Measurements from ENCODE around the gene TBCD. TPM values are rescaled to one million over a fixed set of nuclear protein-coding genes. Genes with fewer than 3 reads are reported as not detected.

Gene TBCD
- total RNA-seq, 1 experiment from 2014 or later, result 17.4 TPM

DNA sequence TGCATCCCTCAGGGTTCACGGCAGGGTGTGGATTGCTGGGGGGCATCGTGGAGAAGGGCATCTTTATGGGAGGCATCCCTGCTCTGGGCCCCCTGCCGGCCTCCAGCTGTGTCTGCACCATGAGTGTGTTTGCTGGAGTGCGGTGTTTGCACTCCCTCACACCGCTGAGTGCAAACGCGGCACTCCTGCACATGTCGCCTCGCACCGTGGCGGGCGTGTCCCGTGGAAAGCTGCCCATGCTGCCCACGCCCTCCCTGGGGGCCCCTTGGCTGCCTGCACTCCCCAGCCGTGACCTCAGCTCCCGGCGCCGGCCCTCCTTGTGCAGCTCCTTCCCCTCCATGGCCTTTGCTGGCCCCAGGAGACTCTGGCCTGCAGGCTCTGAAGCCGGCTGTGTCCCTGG, 162.5 kb downstream of the TBCD start:
- DNase-seq (ENCODE audit: extremely low read depth, low read depth), result no peak

DNA sequence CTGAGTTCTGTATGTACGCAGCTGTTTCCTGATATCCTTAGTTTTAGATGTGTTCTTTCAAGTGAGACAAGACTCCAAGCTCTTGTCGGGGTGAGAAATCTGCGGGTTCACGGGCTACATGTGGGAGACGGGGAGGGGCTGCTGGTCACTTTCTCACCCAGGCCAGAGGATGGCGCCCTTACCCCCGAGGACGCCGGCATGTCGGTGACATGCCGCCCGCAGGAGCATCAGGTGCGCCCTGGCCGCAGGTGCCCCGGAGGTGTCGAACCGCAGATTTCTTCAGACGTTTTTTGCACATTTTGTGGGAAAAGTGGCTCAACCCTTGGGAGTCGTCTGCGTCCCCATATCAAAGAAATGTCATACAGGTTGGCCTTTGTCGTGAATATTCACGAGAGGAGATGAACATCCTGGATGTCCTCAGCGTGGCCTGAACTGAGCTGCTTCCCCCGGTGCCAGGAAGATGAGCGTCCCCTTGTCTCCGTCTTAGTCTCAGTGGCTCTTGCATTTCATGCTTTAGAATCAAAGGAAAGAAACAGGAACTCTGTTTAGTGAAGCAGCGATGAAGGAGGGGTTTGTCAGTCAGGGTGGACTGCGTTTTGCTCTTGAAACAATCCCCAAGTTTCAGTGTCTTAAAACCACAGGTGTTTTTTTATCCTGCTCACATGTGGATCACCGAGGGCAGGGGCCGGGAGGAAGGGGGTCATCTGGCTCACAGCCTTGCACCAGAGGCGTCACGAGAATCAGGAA, 163.3 kb downstream of the TBCD start:
- no peak for DNase-seq (ENCODE audit: extremely low read depth, low read depth)

DNA sequence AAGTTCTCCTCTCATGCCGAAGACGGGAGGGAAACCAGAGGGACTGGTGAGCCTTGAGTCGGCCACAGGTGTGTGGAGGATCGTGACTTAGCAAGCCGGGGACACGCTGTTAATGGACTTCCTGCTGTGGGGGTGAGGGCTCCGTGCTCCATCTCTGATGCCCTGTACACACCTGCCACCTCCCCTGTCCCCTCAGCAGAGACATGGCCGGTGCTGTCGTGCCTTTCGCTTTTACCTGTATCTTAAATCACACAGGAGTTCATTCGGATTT, 163.8 kb downstream of the TBCD start:
- no peak for DNase-seq (ENCODE audit: extremely low read depth, low read depth)

DNA sequence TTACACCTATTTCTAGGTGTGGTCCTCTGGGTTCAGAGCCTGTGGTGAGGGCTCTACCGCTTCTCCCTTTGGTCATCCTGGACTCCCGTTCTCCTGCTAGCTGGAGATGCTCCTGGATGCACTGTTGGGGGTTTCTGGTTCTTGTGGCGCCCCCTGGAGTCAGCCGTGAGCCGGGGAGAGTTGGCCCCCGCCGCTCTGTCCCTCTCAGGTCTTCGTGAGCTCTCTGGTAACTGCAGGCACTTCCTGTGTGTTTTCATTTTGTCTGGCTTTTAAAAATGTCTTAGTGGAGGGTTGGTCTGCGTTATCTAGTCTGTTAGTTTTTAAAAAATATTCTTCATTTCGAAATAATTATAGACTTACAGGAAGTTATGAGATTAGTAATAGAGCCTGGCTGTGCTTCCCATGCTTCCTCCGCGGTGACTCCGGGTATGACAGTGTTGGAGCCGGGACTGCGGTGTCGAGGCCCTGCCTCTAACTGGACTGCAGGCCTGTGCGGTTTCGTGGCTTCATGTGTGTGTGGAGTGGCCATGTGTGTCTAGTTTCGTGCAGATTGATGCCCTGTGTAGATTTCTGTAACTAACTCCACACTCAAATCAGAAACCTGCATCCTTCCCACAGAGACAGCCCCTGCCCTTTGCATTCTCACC, 166.0 kb downstream of the TBCD start:
- DNase-seq (ENCODE audit: extremely low read depth, low read depth), result no peak

DNA sequence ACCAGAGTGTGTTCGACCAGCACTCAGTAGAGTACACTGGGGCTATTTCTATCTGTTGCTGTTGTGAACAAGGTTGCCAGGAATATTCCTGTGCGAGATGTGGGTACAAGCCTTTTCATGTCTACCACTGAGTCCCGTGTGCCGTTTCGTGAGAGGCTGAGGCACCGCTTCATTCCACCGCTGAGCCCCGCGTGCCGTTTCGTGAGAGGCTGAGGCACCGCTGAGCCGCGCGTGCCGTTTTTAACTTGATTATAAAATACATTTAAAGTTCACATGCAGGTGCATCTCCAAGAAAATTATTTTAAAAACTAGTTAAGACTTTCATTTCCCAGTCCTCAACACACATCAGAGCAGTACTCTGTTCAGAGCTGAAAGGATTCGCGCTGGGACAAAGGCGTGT, 166.6 kb downstream of the TBCD start:
- DNase-seq (ENCODE audit: extremely low read depth, low read depth), result no peak

DNA sequence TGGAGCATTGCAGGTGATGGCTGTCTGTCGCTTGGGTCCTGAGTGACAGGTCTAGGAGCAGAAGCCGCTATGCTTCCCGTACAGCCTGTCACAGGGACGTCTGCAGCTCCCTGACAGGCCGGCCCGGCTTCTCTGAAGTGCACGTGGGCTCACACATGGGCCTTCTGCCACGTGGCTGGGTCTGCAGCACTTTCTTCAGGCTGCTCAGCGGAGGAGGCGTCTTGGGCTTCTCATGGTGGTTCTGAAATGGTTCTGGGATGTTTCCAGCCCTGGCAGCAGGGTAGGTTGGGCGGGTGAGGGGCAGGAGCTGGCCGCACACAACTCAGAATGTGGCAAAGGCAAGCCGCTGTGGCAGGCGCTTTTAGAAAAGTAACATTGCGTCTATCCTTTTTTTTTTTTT, 168.3 kb downstream of the TBCD start:
- no peak for DNase-seq (ENCODE audit: extremely low read depth, low read depth)

DNA sequence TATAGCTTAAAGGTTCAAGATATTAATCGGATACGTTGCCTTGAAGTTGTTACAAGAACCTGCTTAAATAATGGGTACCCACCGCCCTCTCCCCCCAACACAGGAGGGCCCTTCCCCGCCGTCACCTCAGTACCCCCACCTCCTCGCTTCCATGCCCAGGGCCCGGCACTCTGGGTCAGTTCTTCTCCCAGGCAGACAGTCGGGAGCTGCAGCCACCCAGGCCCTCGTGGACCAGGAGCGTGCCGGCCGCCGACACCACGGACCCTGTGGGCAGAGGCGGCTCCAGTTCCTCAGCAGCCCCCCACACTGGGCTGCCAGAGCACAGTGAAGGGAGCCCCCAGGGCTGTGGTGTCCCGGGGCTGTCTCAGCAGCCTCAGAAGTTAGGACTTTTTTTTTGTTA, 168.8 kb downstream of the TBCD start:
- no peak for DNase-seq (ENCODE audit: extremely low read depth, low read depth)

DNA sequence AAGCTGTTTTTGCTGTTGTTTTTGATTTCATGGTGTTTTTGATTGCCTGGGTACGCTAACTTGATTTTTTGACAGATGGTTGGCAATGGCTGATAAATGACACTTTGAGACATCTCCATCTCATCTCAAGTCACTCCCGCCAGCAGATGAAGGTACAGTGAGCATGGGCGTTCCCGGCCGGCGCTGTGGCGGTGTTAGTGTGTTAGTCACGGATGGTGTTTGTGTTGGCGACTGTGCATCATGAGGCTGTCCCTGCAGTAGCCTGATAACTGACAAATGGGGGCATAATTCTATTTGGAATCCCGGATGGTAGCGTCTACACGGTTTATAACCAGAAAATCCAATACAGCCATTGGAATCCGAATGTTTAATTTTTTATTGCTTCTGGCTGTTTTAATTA, 169.6 kb downstream of the TBCD start:
- peak; percentile 23 for DNase-seq (ENCODE audit: extremely low read depth, low read depth)

DNA sequence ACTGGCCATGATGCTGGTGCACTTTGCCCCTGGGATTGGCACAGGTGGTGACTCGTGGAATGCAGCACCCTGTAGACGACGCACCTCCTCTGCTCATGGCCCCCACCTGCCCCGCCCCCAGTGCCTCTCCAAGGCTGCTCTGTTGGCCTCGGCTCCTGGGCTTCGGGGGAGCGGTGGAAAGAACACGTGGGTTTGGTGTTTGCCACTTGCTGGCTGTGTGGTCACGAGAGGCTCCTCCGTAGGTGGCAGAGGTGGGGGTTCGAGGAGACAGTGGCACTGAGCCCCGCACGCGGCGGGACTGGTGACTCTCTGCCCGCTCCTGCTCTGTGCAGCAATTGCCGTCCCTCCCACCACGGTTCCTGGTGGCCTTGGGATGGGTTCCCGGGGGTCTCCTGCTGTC, 170.8 kb downstream of the TBCD start:
- DNase-seq (ENCODE audit: extremely low read depth, low read depth), result no peak

DNA sequence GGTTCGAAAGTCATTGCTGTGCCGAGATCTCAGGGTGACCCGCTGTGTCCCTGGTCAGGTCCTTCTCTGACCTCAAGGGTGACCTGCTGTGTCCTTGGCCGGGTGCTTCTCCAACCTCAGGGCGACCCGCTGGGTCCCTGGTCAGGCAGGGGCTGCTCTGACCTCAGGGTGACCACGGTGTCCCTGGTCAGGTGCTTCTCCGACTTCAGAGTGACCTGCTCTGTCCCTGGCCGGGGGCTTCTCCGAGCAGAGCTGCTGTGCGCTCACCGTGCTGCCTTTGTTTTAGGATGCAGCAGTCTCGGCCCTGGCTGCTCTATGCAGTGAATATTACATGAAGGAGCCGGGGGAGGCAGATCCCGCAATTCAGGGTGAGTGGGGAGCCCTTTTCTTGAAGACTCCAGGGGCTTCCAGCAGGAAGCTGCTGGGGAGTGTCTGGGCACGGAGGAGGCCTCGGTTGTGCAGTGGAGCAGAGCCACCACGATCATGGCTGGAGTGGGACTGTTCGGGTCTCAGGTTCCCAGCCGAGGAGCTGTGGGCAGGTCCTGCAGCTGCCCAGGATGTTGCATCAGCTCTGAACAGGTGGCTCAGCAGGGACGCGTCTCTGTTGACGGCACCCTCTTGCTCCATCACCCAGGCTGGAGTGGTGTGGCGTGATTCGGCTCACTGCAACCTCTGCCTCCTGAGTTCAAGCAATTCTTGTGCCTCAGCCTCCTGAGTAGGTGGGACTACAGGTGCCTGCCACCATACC, 171.7 kb downstream of the TBCD start:
- DNase-seq (ENCODE audit: extremely low read depth, low read depth), result no peak

DNA sequence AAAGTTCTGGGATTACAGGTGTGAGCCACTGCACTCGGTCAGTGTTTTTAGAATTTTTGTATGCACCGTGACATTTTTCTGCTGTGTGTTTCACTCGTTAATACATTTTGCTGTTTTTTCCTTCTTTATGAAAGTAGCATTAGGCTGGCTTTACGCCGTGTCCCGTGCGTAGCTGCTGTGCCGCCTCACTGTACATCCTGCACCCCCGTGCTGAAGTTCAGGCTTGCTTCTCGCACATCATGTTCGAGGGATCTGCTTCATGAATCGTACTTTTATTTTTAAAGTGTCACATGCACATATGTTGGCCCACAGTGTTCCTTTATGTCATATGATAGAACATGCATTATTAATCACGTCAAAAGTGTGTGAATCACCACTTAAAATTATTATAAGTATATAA, 172.3 kb downstream of the TBCD start:
- no peak for DNase-seq (ENCODE audit: extremely low read depth, low read depth)

DNA sequence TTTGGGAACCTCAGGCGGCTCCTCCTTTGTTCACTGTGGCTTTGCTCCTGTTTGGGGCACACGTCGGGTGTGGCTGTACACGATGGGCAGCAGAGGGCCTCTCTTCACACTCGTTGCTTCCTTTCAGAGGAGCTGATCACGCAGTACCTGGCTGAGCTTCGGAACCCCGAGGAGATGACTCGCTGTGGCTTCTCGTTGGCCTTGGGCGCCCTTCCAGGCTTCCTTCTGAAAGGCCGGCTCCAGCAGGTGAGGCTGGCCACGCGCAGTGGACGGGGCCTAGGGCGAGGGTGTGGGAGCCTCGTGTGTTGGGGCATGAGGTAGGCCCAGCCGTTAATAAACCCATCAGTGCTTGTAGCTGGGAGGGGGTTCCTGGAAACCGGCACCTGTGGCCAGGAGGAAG, 172.9 kb downstream of the TBCD start:
- no peak for DNase-seq (ENCODE audit: extremely low read depth, low read depth)

DNA sequence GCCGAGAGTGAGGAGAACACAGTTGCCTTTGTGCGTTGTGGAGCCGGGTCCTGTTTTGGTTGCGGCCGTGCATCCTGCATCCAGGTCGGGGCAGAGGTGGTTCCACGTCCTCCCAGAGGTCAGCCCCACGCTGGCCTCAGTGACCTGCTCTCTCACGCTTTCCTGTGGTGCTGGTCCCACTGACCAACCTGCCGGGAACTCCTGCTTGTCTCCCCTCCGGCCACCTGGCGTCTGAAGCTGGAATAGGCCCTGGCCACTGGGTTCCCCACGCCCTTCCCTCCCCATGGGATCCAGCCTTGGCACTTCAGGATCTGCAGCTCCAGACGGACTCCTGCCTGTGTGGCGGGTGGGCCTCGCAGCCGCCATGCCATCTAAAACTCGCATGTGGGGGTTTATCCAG, 173.5 kb downstream of the TBCD start:
- no peak for DNase-seq (ENCODE audit: extremely low read depth, low read depth)

DNA sequence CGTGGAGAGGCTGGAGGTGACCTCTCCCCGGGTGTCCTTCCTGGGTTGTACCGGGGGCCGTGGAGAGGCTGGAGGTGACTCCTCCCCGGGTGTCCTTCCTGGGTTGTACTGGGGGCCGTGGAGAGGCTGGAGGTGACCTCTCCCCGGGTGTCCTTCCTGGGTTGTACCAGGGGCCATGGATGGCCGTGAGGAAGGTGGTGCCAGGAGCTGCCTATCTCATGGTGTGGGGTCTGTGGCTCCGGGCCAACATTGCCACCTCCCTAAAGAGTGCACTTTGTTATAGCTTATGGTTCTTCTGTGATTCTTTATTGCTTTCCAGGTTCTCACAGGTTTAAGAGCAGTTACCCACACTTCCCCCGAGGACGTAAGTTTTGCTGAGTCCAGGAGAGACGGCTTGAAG, 174.2 kb downstream of the TBCD start:
- no peak for DNase-seq (ENCODE audit: extremely low read depth, low read depth)

DNA sequence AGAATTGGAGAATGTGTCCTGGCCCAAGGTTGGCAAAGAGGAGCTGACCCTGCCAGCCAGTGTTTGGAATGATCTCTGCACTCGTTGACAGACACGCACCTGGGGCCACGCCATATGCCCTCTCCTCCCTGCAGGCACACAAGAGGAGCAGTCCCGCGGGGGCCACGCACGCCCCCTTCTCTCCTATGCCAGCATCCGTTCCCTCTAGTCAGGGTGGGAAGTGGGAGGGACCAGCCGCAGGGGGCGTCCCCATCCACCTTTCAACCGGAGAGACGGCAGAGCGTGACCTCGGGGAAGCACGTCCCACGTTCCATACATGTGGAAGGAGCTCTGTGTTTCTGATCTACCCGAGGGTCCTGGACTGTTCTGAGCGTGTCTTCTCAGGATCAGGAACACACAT, 174.9 kb downstream of the TBCD start:
- no peak for DNase-seq (ENCODE audit: extremely low read depth, low read depth)

DNA sequence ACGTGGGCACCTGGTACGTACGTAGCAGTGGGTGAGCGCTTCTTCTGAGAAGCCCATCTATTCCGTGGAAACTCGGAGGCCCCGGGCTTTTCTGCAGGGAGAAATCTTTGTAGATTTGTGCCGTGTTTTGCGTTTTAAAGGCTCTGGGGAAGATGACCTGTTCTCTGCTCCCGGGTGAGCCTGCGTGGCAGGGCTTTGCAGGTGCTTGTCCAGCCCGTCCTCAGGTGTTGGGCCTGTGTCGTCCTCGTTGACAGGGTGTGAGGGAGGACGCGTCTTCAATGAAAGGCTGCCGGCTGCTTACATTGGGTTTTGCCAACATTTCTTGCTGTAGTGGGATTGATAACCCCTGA, 175.4 kb downstream of the TBCD start:
- no peak for DNase-seq (ENCODE audit: extremely low read depth, low read depth)

DNA sequence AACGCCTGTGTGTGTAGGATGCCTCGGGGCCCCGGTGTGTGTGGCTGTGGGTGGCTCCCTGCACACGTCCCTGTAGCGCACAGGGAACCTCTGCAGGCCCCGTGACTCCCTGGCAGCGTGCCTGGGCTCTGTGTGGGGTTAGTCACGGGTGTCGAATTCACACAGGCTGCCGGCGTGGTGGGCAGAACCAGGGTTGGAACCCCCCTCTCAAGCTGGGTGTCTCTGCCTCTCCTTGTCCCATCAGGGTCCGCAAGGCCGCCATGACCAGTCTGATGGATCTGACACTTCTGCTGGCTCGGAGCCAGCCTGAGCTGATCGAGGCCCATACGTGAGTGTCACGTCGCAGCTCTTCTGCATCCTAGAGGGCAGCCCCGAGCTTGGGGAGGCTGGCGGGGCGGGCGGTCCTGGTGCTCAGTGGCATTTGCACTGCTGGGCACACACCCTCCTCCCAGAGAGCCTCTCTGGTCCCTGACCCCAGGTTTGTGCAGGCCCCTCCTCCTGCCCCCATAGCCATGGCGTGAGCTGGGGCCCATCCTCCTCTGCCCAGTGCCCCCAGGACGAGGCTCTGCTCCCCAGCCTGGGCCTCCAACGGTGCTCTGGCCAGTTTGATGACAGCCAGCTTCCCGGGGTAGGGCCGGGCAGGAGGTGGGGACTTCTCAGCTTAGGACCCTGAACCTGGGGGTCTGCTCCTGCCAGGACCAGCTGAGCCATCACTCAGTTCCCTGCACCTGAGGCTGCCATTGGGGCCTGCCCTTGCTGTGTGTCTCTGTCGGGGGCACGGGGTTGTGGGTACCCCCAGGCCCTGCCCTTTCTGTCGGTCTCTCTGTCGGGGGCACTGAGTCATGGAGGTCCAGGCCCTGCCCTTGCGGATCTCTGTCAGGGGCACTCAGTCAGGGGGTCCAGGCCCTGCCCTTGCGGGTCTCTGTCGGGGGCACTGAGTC, 176.1 kb downstream of the TBCD start:
- DNase-seq (ENCODE audit: extremely low read depth, low read depth), result no peak

DNA sequence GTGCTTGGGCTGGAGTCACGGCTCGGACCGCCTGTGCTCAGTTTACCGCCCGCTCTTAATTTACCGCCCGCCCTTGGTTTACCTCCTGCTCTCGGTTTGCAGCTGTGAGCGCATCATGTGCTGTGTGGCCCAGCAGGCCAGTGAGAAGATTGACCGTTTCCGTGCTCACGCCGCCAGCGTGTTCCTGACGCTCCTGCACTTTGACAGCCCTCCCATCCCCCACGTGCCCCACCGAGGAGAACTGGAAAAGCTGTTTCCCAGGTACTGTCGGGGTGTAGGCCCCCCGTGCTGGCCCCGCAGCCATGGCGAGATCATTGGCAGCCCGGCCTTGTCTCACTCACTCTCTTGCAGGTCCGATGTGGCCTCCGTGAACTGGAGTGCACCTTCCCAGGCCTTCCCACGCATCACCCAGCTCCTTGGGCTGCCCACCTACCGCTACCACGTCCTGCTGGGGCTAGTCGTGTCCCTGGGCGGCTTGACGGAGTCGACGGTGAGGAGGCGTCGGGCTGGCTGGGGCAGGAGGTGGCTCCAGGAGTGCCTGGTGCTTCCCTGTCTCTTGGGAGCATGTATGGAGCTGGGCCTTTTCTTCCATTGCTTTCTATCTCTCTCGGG, 177.3 kb downstream of the TBCD start:
- no peak for DNase-seq (ENCODE audit: extremely low read depth, low read depth)

DNA sequence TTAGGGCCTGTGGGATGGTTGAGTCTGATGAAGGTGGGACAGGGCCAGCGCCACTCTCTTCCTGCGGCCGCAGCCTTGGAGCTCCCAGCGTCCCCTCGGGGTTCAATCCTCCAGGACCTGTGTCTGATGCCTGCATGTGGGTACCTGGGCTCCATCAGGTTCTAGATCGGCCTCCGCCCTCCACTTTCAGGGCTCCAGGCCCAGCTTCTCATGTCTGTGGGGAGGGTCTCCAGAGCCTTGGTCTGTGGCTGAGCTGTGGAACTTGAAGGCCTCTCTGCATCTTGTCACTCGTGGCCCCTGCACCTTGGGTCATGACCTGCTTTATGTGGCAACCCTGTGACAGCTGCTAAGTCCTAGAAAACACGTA, 177.8 kb downstream of the TBCD start:
- DNase-seq (ENCODE audit: extremely low read depth, low read depth), result no peak

DNA sequence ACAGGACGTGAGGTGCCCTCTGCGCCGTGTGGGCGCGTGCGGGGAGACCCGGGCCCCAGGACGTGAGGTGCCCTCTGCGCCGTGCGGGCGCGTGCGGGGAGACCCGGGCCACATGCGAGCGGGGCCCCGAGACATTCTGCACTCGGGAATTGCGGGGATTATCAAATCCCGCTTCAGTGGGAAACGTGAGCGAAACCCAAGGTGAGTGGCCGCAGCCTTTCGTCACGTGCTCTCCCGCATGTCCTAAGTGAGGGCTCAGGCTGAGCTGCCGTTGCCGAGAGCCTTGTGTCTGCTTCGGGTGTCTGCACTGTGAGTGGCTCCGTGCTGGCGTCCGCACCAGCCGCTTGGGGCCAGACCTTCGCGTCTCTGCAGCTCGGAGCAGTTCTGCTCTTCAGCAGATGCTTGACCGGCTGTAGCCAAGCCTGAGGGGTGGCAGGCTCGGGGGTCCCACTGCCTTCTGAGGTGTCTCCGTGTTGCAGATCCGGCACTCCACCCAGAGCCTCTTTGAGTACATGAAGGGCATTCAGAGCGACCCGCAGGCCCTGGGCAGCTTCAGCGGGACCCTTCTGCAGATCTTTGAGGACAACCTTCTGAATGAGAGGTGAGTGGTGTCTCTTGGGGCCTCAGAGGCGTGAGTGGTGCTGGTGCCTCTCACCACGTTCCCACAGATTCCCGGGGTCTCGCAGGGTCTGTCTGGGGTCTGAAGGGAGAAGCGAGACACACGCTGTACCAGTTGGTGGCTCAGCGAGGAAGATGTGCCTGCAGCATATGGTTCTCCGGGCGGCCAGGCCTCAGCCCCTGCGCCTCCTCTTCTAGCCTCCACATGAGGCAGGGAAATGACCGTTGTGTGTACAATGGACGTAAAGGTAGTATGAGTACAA, 178.4 kb downstream of the TBCD start:
- DNase-seq (ENCODE audit: extremely low read depth, low read depth), result no peak

Data from NCI-H460 (cell line).